HepG2 (cell line): Measurements from ENCODE around the gene CNTF. TPM values are rescaled to one million over a fixed set of nuclear protein-coding genes. Genes with fewer than 3 reads are reported as not detected.

ENCODE experiments used
- ATAC-seq: fragments of 200-7000 bp; cut with Tn5 transposase; 3 replicates; pipeline ENCODE4 v1.9.1; 2020; ENCODE audit warnings: mild to moderate bottlenecking, moderate library complexity
- BruUV-seq: library from RNA; stranded (reverse); fragments of 400-500 nt; replicated peaks from 2 replicates; lab custom pipeline; 2021; lab: Mats Ljungman, UMichigan
- CTCF ChIA-PET: fragments of 300-600 bp; formaldehyde crosslinking; extraction: SDS; loops from one replicate; lab custom pipeline; 2021; ENCODE audit warnings: low total read pairs, inconsistent platforms, low intra/inter-chr PET ratio; lab: Yijun Ruan, JAX
- POLR2A ChIA-PET: fragments of 350-600 bp; sonication (Branson Sonifier 250); formaldehyde crosslinking; loops from one replicate; lab custom pipeline; 2020; ENCODE audit warnings: antibody characterized with exemption, inconsistent platforms; lab: Yijun Ruan, JAX
- DNase-seq: peaks from one replicate; pipeline ENCODE4 v3.0.0-alpha.2; 2015; ENCODE audit warnings: low spot score
- FAIRE-seq: peaks from 3 replicates; lab custom pipeline; 2011; peaks lifted over from hg19 to GRCh38; lab: Jason Lieb, UNC
- H2AFZ ChIP-seq: one replicate; pipeline ENCODE4 v1.6.1; 2011; ENCODE audit warnings: low read length, inconsistent platforms
- H3K27ac ChIP-seq: fragments of 300-600 bp; 3 replicates; pipeline ENCODE4 v1.8.0; 2011; ENCODE audit warnings: mixed run types, mild to moderate bottlenecking, mixed read lengths, low read length, inconsistent platforms; ENCODE audit not compliant: insufficient read depth; ENCODE audit errors: extremely low read length
- H3K27me3 ChIP-seq, 2 experiments: fragments of 200-600 bp in 1 of 2; 2 replicates in 1 of 2; 3 replicates in 1 of 2; pipeline versions ENCODE4 v1.6.0 to v1.8.0; 2011; ENCODE audit warnings: low read length in 2 of 2, mild to moderate bottlenecking in 2 of 2, moderate library complexity in 2 of 2, inconsistent platforms in 1 of 2; ENCODE audit not compliant: insufficient read depth in 2 of 2, control insufficient read depth in 1 of 2
- H3K36me3 ChIP-seq, 2 experiments: fragments of 200-600 bp in 1 of 2; replicated peaks in 1 of 2; 2 replicates in 1 of 2; 3 replicates in 1 of 2; pipeline versions ENCODE4 v1.5.1 to v1.8.0; 2011; ENCODE audit warnings: low read length in 2 of 2, inconsistent platforms in 1 of 2; ENCODE audit not compliant: insufficient read depth in 2 of 2, control insufficient read depth in 1 of 2
- H3K4me1 ChIP-seq: 2 replicates; pipeline ENCODE4 v1.5.1; 2012; ENCODE audit warnings: low read length, inconsistent platforms; ENCODE audit not compliant: insufficient read depth
- H3K4me2 ChIP-seq: 2 replicates; pipeline ENCODE4 v1.6.0; 2011; ENCODE audit warnings: low read depth, low read length, inconsistent platforms
- H3K4me3 ChIP-seq, 3 experiments: fragments of 200-600 bp in 1 of 3; sonication (generic), shearing (Covaris generic) in 1 of 3; replicated peaks in 1 of 3; 2 replicates each; pipeline ENCODE4 v1.5.1; 2011 to 2016; ENCODE audit warnings: low read length in 3 of 3, inconsistent platforms in 2 of 3, low read depth in 2 of 3, mild to moderate bottlenecking in 2 of 3, control low read depth in 1 of 3, mixed read lengths in 1 of 3; ENCODE audit not compliant: insufficient read depth in 1 of 3
- H3K79me2 ChIP-seq: one replicate; pipeline ENCODE4 v1.6.1; 2011; ENCODE audit warnings: low read length, inconsistent platforms; ENCODE audit not compliant: insufficient read depth
- H3K9ac ChIP-seq: 2 replicates; pipeline ENCODE4 v1.6.0; 2011; ENCODE audit warnings: mild to moderate bottlenecking, low read depth, low read length, inconsistent platforms; ENCODE audit not compliant: insufficient read depth
- H3K9me3 ChIP-seq: 2 replicates; pipeline ENCODE4 v1.5.1; 2012; ENCODE audit warnings: mild to moderate bottlenecking, low read length
- H4K20me1 ChIP-seq: 2 replicates; pipeline ENCODE4 v1.6.0; 2011; ENCODE audit warnings: inconsistent platforms, mild to moderate bottlenecking, low read length, moderate library complexity; ENCODE audit not compliant: insufficient read depth
- ARID2 ChIP-seq: sonication (generic); formaldehyde crosslinking; IDR thresholded peaks from 2 replicates; pipeline ENCODE4 v1.8.1; 2022; ENCODE audit warnings: mild to moderate bottlenecking, missing genetic modification reagents, borderline replicate concordance
- CEBPB ChIP-seq: IDR thresholded peaks from 2 replicates; pipeline ENCODE4 v1.6.1; 2011; ENCODE audit warnings: low read depth, low read length, improper control_type of control experiment, borderline replicate concordance
- ETV5 ChIP-seq: IDR thresholded peaks from 2 replicates; pipeline ENCODE4 v1.6.1; 2018; ENCODE audit warnings: missing biosample characterization, missing genetic modification reagents, inconsistent platforms, borderline replicate concordance
- HOXA3 ChIP-seq: sonication (generic); formaldehyde crosslinking; IDR thresholded peaks from 2 replicates; pipeline ENCODE4 v1.5.0; 2020; ENCODE audit warnings: missing genetic modification reagents
- IRF2 ChIP-seq: IDR thresholded peaks from 2 replicates; pipeline ENCODE4 v1.6.1; 2018; ENCODE audit warnings: missing genetic modification reagents, missing compliant biosample characterization
- KDM3A ChIP-seq: IDR thresholded peaks from 2 replicates; pipeline ENCODE4 v1.6.1; 2018; ENCODE audit warnings: low read depth, missing compliant biosample characterization
- KDM4B ChIP-seq: sonication (generic); formaldehyde crosslinking; IDR thresholded peaks from 2 replicates; pipeline ENCODE4 v1.4.0; 2020; ENCODE audit warnings: missing genetic modification reagents
- KLF6 ChIP-seq: IDR thresholded peaks from 2 replicates; pipeline ENCODE4 v1.8.0; 2016; ENCODE audit warnings: missing biosample characterization, missing genetic modification reagents
- NFE2 ChIP-seq: sonication (generic); formaldehyde crosslinking; IDR thresholded peaks from 2 replicates; pipeline ENCODE4 v1.4.0; 2020; ENCODE audit warnings: missing genetic modification reagents
- PITX1 ChIP-seq: sonication (generic); formaldehyde crosslinking; IDR thresholded peaks from 2 replicates; pipeline ENCODE4 v1.5.1; 2020; ENCODE audit warnings: mild to moderate bottlenecking, missing genetic modification reagents
- RBM22 ChIP-seq: fragments of 200-400 bp; formaldehyde crosslinking; optimal IDR thresholded peaks from 2 replicates; pipeline ENCODE3; 2017; ENCODE audit warnings: mild to moderate bottlenecking, low read length, moderate library complexity
- SKI ChIP-seq: fragments of 450-650 bp; IDR thresholded peaks from one replicate; pipeline ENCODE4 v1.6.1; 2018; ENCODE audit warnings: mild to moderate bottlenecking; ENCODE audit not compliant: partially characterized antibody
- SP5 ChIP-seq: IDR thresholded peaks from 2 replicates; pipeline ENCODE4 v1.6.1; 2016; ENCODE audit warnings: low read depth, borderline replicate concordance
- TAF15 ChIP-seq: fragments of 200-400 bp; formaldehyde crosslinking; IDR thresholded peaks from one replicate; pipeline ENCODE4 v1.6.1; 2018; ENCODE audit warnings: mild to moderate bottlenecking, low read depth, low read length; ENCODE audit not compliant: poor library complexity, severe bottlenecking
- ZFP36 ChIP-seq: fragments of 150-350 bp; IDR thresholded peaks from 2 replicates; pipeline ENCODE4 v1.6.1; 2018; ENCODE audit warnings: borderline replicate concordance, low read length, low read depth; ENCODE audit not compliant: partially characterized antibody
- WGBS: methylation state at CpG from one replicate; pipeline ENCODE4 v1.1.6; 2017; ENCODE audit warnings: low lambda C conversion rate; 5-methylcytosine and 5-hydroxymethylcytosine counted together
- in situ Hi-C: cut with HindIII; loops from 2 replicates; pipeline ENCODE4 v1.10.0; 2017; ENCODE audit warnings: low pct_unique_long_range_greater_than_20kb; ENCODE audit not compliant: extremely low pct_ligation_motif_present
- intact Hi-C: fragments of 100-400 bp; cut with micrococcal nuclease; formaldehyde crosslinking; loops from one replicate; pipeline ENCODE4 v1.10.0; 2022; ENCODE audit not compliant: unreplicated experiment
- polyA plus RNA-seq, 8 experiments: library from polyadenylated mRNA; depleted of rRNA in 3 of 8; stranded (reverse) in 7 of 8; unstranded in 1 of 8; fragments of >200 nt; fragmentation: Illumina TruSeq in 4 of 8; extraction: Trizol in 4 of 8; gene quantifications; 2 replicates each; pipeline versions ENCODE4 v1.2.1 to v1.2.3, GENCODE V29; 2011 to 2016; ENCODE audit warnings: low read depth in 4 of 8, missing spikeins in 1 of 8, mixed read lengths in 1 of 8; ENCODE audit not compliant: insufficient read depth in 1 of 8
- total RNA-seq, 5 experiments: library from RNA; depleted of rRNA; stranded (reverse); fragments of >200 nt; fragmentation: Illumina TruSeq; extraction: Trizol; gene quantifications; 2 replicates each; pipeline ENCODE4 v1.2.3, GENCODE V29; 2016; ENCODE audit warnings: low read depth in 1 of 5
- TF ChIP-seq, protein P1 (sequence below): sonication (generic); formaldehyde crosslinking; IDR thresholded peaks from 2 replicates; pipeline ENCODE4 v1.8.0; 2022; ENCODE audit warnings: missing genetic modification reagents, mild to moderate bottlenecking, inconsistent platforms, borderline replicate concordance
- TF ChIP-seq, protein P2 (sequence below): IDR thresholded peaks from 2 replicates; pipeline ENCODE4 v1.6.1; 2016; ENCODE audit warnings: low read depth, borderline replicate concordance
- TF ChIP-seq, protein P3 (sequence below): sonication (generic); formaldehyde crosslinking; IDR thresholded peaks from 2 replicates; pipeline ENCODE4 v1.8.0; 2023; ENCODE audit warnings: mild to moderate bottlenecking, missing genetic modification reagents

The CNTF gene
- total and polyA plus RNA-seq, 2 of the 13 experiments (the other 11 are each of a cell fraction or from before 2014, with no cell fraction given), result 0.51 to 2.3 TPM

DNA sequence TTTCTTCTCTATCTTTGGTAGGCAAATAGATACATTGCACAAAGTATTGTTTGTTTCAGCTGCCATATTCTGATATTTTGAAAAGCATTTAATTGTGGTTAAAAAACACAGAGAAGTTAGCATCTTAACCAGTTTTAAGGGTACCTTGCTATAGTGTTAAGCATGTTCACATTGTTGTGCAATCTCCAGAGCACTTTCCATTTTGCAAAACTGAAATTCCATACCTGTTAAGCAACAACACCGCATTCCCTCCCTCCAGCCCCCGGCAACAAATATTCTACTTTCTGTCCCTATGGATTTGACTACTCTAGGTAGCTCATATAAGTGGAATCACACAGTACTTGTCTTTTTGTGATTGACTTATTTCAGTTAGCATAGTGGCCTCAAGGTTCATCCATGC is 33.9 kb downstream of the CNTF start:
- Histone ChIP-seq H3K27me3 (no peaks in the 10 kb centered on the region), H3K9me3 (no peaks in the 10 kb centered on the region), H3K4me2 (no peak overlapping the region), H3K79me2 (no peaks in the 10 kb centered on the region), H3K4me3 (no peak overlapping the region), H4K20me1 (no peaks in the 10 kb centered on the region), H3K4me1 (peaks cover 9% of the 10 kb centered on the region; the same call in 1 of the 2 replicates), H2AFZ (no peak overlapping the region), H3K36me3 (no peaks in the 10 kb centered on the region), H3K27ac (no peak overlapping the region), H3K9ac (no peak overlapping the region)
- intact Hi-C loops, result loop anchor here (10.0 kb wide), 1 partner anchor 478 kb away; no protein-coding TSS in a partner anchor
- ChIA-PET POLR2A (no interaction called here), CTCF (interaction anchor here (4.1 kb wide), 1 partner anchor 132 kb away, joined by 39 read pairs; no protein-coding TSS in a partner anchor)
- 13% methylated on average over 2 of the region's 2 CpGs for WGBS
- DNase-seq (no peak), FAIRE-seq (no peak), ATAC-seq (no peak)
- no TSS peak for BruUV-seq
- in situ Hi-C loops, result loop anchor here (10.0 kb wide), 1 partner anchor 248 kb away; no protein-coding TSS in a partner anchor
- no peak for TF ChIP-seq SP5 (CRISPR knock-in tag)
- peak; percentile 80 for TF ChIP-seq CEBPB

DNA sequence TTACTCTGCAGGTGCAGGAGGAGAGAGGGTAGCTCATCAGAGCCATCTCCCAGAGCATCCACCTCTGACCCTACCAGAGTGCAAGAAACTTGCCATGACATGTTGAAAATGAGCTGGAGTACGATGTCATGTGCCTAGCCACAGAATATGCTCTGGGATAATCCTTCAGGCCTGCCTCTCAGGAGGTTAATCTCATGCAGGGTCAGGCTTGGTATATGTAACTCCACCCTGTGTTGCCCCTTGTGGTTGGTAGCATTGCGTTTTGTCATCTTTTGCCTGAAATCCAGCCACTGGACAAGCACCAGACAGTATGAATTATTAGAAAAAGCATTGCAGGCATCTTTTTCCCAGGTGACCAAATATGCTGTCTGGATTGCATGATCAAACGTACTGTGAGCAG is 36.2 kb downstream of the CNTF start:
- Histone ChIP-seq H3K4me1 (peaks cover 9% of the 10 kb centered on the region; the same call in 1 of the 2 replicates), H3K36me3 (no peaks in the 10 kb centered on the region), H3K79me2 (no peaks in the 10 kb centered on the region), H3K27ac (no peak overlapping the region), H3K4me3 (no peak overlapping the region), H3K27me3 (no peaks in the 10 kb centered on the region), H2AFZ (no peak overlapping the region), H3K9me3 (no peaks in the 10 kb centered on the region), H4K20me1 (no peaks in the 10 kb centered on the region), H3K9ac (no peak overlapping the region), H3K4me2 (no peak overlapping the region)
- DNase-seq (no peak), ATAC-seq (no peak), FAIRE-seq (no peak)
- in situ Hi-C loops, result loop anchor here (10.0 kb wide), 1 partner anchor 246 kb away; no protein-coding TSS in a partner anchor
- ChIA-PET POLR2A (no interaction called here), CTCF (no interaction called here)
- no TSS peak for BruUV-seq
- 38% methylated on average over 1 of the region's 3 CpGs for WGBS
- intact Hi-C loops, result loop anchor here (10.0 kb wide), 1 partner anchor 476 kb away; no protein-coding TSS in a partner anchor
- TF ChIP-seq KDM4B (CRISPR knock-in tag) (no peak), SKI (no peak), RBM22 (no peak), ARID2 (no peak), KLF6 (CRISPR knock-in tag) (no peak), ETV5 (CRISPR knock-in tag) (no peak), NFE2 (CRISPR knock-in tag) (no peak), KDM3A (no peak), HOXA3 (CRISPR knock-in tag) (no peak), PITX1 (CRISPR knock-in tag) (no peak), TAF15 (no peak), IRF2 (CRISPR knock-in tag) (no peak), ZFP36 (no peak)
- TF ChIP-seq, protein P1, sequence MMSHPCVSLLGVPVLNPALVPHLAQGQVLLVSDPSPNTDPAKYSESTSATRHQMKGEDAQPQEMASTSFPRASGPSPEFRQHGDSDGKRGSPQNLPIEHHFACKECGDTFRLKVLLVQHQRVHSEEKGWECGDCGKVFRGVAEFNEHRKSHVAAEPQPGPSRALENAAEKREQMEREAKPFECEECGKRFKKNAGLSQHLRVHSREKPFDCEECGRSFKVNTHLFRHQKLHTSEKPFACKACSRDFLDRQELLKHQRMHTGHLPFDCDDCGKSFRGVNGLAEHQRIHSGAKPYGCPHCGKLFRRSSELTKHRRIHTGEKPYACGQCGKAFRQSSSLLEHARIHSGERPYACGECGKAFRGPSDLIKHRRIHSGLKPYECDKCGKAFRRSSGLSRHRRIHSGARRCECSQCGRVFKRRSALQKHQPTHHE (CRISPR knock-in tag), result no peak
- TF ChIP-seq, protein P2, sequence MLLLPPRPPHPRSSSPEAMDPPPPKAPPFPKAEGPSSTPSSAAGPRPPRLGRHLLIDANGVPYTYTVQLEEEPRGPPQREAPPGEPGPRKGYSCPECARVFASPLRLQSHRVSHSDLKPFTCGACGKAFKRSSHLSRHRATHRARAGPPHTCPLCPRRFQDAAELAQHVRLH (CRISPR knock-in tag), result no peak
- TF ChIP-seq, protein P3, sequence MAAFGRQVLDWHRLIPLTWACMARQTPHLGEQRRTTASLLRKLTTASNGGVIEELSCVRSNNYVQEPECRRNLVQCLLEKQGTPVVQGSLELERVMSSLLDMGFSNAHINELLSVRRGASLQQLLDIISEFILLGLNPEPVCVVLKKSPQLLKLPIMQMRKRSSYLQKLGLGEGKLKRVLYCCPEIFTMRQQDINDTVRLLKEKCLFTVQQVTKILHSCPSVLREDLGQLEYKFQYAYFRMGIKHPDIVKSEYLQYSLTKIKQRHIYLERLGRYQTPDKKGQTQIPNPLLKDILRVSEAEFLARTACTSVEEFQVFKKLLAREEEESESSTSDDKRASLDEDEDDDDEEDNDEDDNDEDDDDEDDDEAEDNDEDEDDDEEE (CRISPR knock-in tag), result no peak
